ENCODE data around the gene PTOV1. TPM values are rescaled to one million over a fixed set of nuclear protein-coding genes. Genes with fewer than 3 reads are reported as not detected.

PTOV1 gene
- total and polyA plus RNA-seq, 2 of the 4 experiments (the other 2 are of a cell fraction), result 34.4 to 107 TPM

DNA sequence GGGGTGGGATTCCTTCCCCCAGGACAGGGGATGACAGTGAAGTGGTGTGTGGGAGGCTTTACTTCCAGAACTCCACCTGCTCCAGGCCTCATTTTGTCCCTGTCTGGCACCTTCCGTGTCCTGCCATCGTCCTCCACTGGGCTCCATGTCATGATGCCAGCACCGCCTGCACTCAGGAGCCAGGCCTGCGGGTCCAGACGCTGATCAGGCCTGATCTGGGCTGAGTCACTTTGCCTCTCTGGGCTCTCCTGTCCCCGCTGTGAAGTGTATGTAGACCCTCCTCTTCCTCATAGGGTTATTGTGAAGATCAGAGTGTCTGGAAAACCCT lies 47.5 kb upstream of the PTOV1 start:
- no peak overlapping the region for H2AK5ac ChIP-seq (ENCODE audit: low read depth, low read length)
- peaks cover under 1% of the 10 kb centered on the region; the same call in 1 of the 2 replicates for H3K4me1 ChIP-seq (ENCODE audit: control insufficient read depth, insufficient read depth, low read length)
- H3K9me1 ChIP-seq (ENCODE audit: insufficient read depth, low read length), result no peaks in the 10 kb centered on the region; the same call in 1 of the 2 replicates
- H3K23ac ChIP-seq (ENCODE audit: low read depth, low read length), result no peak overlapping the region
- H3K9ac ChIP-seq (ENCODE audit: low read depth, low read length), result no peak overlapping the region
- no peak overlapping the region for H3K56ac ChIP-seq (ENCODE audit: extremely low read depth, insufficient read depth, low read length)
- H3K4me2 ChIP-seq (ENCODE audit: low read depth, low read length), result no peak overlapping the region
- no peak overlapping the region for H3K4me3 ChIP-seq (ENCODE audit: insufficient read depth, low read depth, low read length)
- WGBS, 2 experiments (ENCODE audit: extremely low coverage in 2 of 2, insufficient read length in 1 of 2), result 100% methylated on average over 3 of the region's 6 CpGs; no CpG with 5 or more reads in 1 of the 2 experiments
- H3K27me3 ChIP-seq (ENCODE audit: control insufficient read depth, insufficient read depth, low read length), result no peaks in the 10 kb centered on the region
- no peak overlapping the region for H4K5ac ChIP-seq (ENCODE audit: low read depth, low read length)
- no peak overlapping the region for H3K27ac ChIP-seq (ENCODE audit: insufficient read depth, low read length)
- no peak overlapping the region for H3K4ac ChIP-seq (ENCODE audit: low read depth, low read length)
- DNase-seq (no peak), ATAC-seq (ENCODE audit: low read depth) (no peak)
- no TSS peak for BruUV-seq (replicated peaks)
- H3K14ac ChIP-seq (replicated peaks; ENCODE audit: low read depth, low read length), result no peak overlapping the region
- peaks cover 57% of the 10 kb centered on the region for H3K36me3 ChIP-seq (ENCODE audit: control insufficient read depth, insufficient read depth, low read length)
- H4K8ac ChIP-seq (ENCODE audit: low read depth in 2 of 2, low read length in 2 of 2), result no peak overlapping the region
- no peaks in the 10 kb centered on the region for H3K9me3 ChIP-seq (ENCODE audit: control insufficient read depth, insufficient read depth, low read length)
- intact Hi-C loops (cut with micrococcal nuclease) (loop anchor here (5.0 kb wide), 1 partner anchor 111 kb away; the partner anchor contains the start of gene CPT1C), in situ Hi-C loops (cut with MboI; ENCODE audit: low sequenced_read_pairs) (no loop called here), dilution Hi-C loops (cut with HindIII; ENCODE audit: low sequenced_read_pairs, unreplicated experiment) (no loop called here)
- H2BK120ac ChIP-seq (ENCODE audit: low read depth, low read length), result no peak overlapping the region
- no peak overlapping the region for H2BK5ac ChIP-seq (ENCODE audit: low read depth, low read length, poor library complexity, severe bottlenecking)
- H4K20me1 ChIP-seq (ENCODE audit: insufficient read depth, low read length), result peaks cover 7% of the 10 kb centered on the region
- H3K18ac ChIP-seq (ENCODE audit: low read depth, low read length), result no peak overlapping the region
- TF ChIP-seq, protein P1, sequence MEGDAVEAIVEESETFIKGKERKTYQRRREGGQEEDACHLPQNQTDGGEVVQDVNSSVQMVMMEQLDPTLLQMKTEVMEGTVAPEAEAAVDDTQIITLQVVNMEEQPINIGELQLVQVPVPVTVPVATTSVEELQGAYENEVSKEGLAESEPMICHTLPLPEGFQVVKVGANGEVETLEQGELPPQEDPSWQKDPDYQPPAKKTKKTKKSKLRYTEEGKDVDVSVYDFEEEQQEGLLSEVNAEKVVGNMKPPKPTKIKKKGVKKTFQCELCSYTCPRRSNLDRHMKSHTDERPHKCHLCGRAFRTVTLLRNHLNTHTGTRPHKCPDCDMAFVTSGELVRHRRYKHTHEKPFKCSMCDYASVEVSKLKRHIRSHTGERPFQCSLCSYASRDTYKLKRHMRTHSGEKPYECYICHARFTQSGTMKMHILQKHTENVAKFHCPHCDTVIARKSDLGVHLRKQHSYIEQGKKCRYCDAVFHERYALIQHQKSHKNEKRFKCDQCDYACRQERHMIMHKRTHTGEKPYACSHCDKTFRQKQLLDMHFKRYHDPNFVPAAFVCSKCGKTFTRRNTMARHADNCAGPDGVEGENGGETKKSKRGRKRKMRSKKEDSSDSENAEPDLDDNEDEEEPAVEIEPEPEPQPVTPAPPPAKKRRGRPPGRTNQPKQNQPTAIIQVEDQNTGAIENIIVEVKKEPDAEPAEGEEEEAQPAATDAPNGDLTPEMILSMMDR (conservative IDR thresholded peaks at IDR 0.05; ENCODE audit: low read depth, low read length), result no peak
- peaks cover 0 to 16% of the 10 kb centered on the region in 2 experiments; a peak in 1 of 4 replicates for H3K79me1 ChIP-seq (ENCODE audit: low read depth in 1 of 2, low read length in 2 of 2)
- H2BK20ac ChIP-seq (ENCODE audit: low read depth, low read length), result no peak overlapping the region
- H2AFZ ChIP-seq (replicated peaks; ENCODE audit: low read length, poor library complexity), result no peak overlapping the region
- CTCF ChIA-PET, result no interaction called here
- POLR2A ChIA-PET (ENCODE audit: unreplicated experiment), result no interaction called here
- H2BK15ac ChIP-seq (ENCODE audit: low read depth, low read length), result no peak overlapping the region
- no peak overlapping the region for H4K91ac ChIP-seq (ENCODE audit: insufficient read depth, low read depth, low read length)
- H2AK9ac ChIP-seq (replicated peaks; ENCODE audit: low read depth, low read length, poor library complexity), result no peak overlapping the region
